Mucosa of descending colon (tissue), 3 donors: ENCODE measurements around the gene TPI1. TPM values are rescaled to one million over a fixed set of nuclear protein-coding genes. Genes with fewer than 3 reads are reported as not detected.
A peak's percentile ranks its signal among the peaks of the same experiment; 100 is the strongest.

Experiments
- ATAC-seq: fragments of 200-7000 bp; cut with Tn5 transposase; one replicate; pipeline ENCODE4 v1.9.1; 2020; ENCODE audit warnings: mild to moderate bottlenecking, moderate library complexity
- DNase-seq, 3 donors: peaks; one replicate each; pipeline ENCODE4 v3.0.0-alpha.2; 2020
- H3K36me3 ChIP-seq: fragments of 200-600 bp; one replicate; pipeline ENCODE4 v1.8.0; 2021; ENCODE audit warnings: low read depth, mild to moderate bottlenecking
- H3K4me1 ChIP-seq: fragments of 200-600 bp; one replicate; pipeline ENCODE4 v1.8.0; 2021; ENCODE audit warnings: low read depth, mild to moderate bottlenecking
- H3K4me3 ChIP-seq: fragments of 200-600 bp; one replicate; pipeline ENCODE4 v1.8.0; 2021; ENCODE audit warnings: mild to moderate bottlenecking
- H3K9me3 ChIP-seq: fragments of 200-600 bp; one replicate; pipeline ENCODE4 v1.8.0; 2021; ENCODE audit warnings: mild to moderate bottlenecking
- CTCF ChIP-seq: fragments of 200-600 bp; IDR thresholded peaks from one replicate; pipeline ENCODE4 v1.8.0; 2022; ENCODE audit warnings: antibody characterized with exemption, mild to moderate bottlenecking
- intact Hi-C, 2 donors: fragments of 100-400 bp; cut with DNase I in 1 of 2; cut with micrococcal nuclease in 1 of 2; formaldehyde crosslinking; loops; one replicate each; pipeline versions ENCODE4 v1.11.0 to v1.11.1; 2022; cut with DNase I, micrococcal nuclease
- total RNA-seq, 3 donors: library from RNA; stranded (reverse); fragmentation: NEBNext Ultra II Directional in 2 of 3; extraction: Animal tissue kit (Norgen Biotek cat#: 25700) in 2 of 3; gene quantifications; one replicate each; pipeline versions ENCODE4 v1.2.1 to v1.2.4, GENCODE V29; 2021 to 2023
- donor health status: DM: no; HTN: no; CAD: no; lungs with moderate emphysema.
- donor health status: DM: no; HTN: no; CAD: no.
- donor health status: DM: no; HTN: yes; CAD: no.

TPI1 gene
- total RNA-seq, 3 donors from 2014 or later = 408 to 766 (median 700) TPM

GRCh38 chr12:6824085-6824775 lies 43.1 kb upstream of the TPI1 start:
- intact Hi-C loops = loop anchor here in 1 of 2 donors (10.0 kb wide), 1 partner anchor 89 kb away; no protein-coding TSS in a partner anchor
- Histone ChIP-seq H3K4me3 (no peak overlapping the region), H3K36me3 (no peaks in the 10 kb centered on the region), H3K9me3 (no peaks in the 10 kb centered on the region), H3K4me1 (peaks cover 6% of the 10 kb centered on the region)
- ATAC-seq (no peak), DNase-seq (peak in 1 of 3 donors; percentile 31)
- no peak for TF ChIP-seq CTCF

- intact Hi-C loops = loop anchor here (5.0 to 10.0 kb wide), 2 partner anchors 73 to 90 kb away; partner anchors contain the start of gene MLF2 (in 1 of the 2)
- no peak for TF ChIP-seq CTCF
- ATAC-seq = no peak
These were observed 42.4 kb upstream of the TPI1 start for GRCh38 chr12:6824901-6825381.

GRCh38 chr12:6825398-6826124 lies 41.8 kb upstream of the TPI1 start:
- H3K36me3 ChIP-seq = no peaks in the 10 kb centered on the region
- intact Hi-C loops = loop anchor here (5.0 to 10.0 kb wide), 2 partner anchors 73 to 91 kb away; partner anchors contain the start of gene MLF2 (in 1 of the 2)
- peaks cover 6% of the 10 kb centered on the region for H3K4me1 ChIP-seq
- ATAC-seq (peak; percentile 80), DNase-seq (peak; percentile 76 to 92 (median 91))
- H3K4me3 ChIP-seq = no peak overlapping the region
- TF ChIP-seq CTCF = peak; percentile 93
- no peaks in the 10 kb centered on the region for H3K9me3 ChIP-seq

More at GRCh38 chr12:6824901-6825381, 42.4 kb upstream of the TPI1 start:
- peaks cover 6% of the 10 kb centered on the region for H3K4me1 ChIP-seq
- no peaks in the 10 kb centered on the region for H3K9me3 ChIP-seq
- no peaks in the 10 kb centered on the region for H3K36me3 ChIP-seq
- no peak overlapping the region for H3K4me3 ChIP-seq
- DNase-seq = peak in 1 of 3 donors; percentile 16

- intact Hi-C loops = loop anchor here (5.0 to 10.0 kb wide), 2 partner anchors 74 to 91 kb away; partner anchors contain the start of gene MLF2 (in 1 of the 2)
- ATAC-seq (no peak), DNase-seq (peak in 1 of 3 donors; percentile 28)
- TF ChIP-seq CTCF = no peak
- H3K4me3 ChIP-seq = no peak overlapping the region
- no peaks in the 10 kb centered on the region for H3K9me3 ChIP-seq
- H3K4me1 ChIP-seq = peaks cover 6% of the 10 kb centered on the region
- H3K36me3 ChIP-seq = no peaks in the 10 kb centered on the region
These were observed 41.1 kb upstream of the TPI1 start for GRCh38 chr12:6826125-6826733.

- intact Hi-C loops = loop anchor here (5.0 to 10.0 kb wide), 2 partner anchors 75 to 92 kb away; partner anchors contain the start of gene MLF2 (in 1 of the 2)
- no peak overlapping the region for H3K4me3 ChIP-seq
- H3K4me1 ChIP-seq = peaks cover 6% of the 10 kb centered on the region
- ATAC-seq = no peak
- peak in 1 of 3 donors; percentile 29 for DNase-seq
- no peaks in the 10 kb centered on the region for H3K36me3 ChIP-seq
- no peak for TF ChIP-seq CTCF
- no peaks in the 10 kb centered on the region for H3K9me3 ChIP-seq
These were observed 40.4 kb upstream of the TPI1 start for GRCh38 chr12:6826734-6827436.
